HG03378 (cell line): ENCODE results near the gene C19orf33.
A peak's percentile ranks its signal among the peaks of the same experiment; 100 is the strongest.

Experiments used
- ATAC-seq: cut with Tn5 transposase; IDR thresholded peaks from one replicate; pipeline ENCODE4 v1.9.1; 2021; ENCODE audit warnings: mild to moderate bottlenecking, moderate library complexity; ENCODE audit not compliant: unreplicated experiment

C19orf33 gene

DNA sequence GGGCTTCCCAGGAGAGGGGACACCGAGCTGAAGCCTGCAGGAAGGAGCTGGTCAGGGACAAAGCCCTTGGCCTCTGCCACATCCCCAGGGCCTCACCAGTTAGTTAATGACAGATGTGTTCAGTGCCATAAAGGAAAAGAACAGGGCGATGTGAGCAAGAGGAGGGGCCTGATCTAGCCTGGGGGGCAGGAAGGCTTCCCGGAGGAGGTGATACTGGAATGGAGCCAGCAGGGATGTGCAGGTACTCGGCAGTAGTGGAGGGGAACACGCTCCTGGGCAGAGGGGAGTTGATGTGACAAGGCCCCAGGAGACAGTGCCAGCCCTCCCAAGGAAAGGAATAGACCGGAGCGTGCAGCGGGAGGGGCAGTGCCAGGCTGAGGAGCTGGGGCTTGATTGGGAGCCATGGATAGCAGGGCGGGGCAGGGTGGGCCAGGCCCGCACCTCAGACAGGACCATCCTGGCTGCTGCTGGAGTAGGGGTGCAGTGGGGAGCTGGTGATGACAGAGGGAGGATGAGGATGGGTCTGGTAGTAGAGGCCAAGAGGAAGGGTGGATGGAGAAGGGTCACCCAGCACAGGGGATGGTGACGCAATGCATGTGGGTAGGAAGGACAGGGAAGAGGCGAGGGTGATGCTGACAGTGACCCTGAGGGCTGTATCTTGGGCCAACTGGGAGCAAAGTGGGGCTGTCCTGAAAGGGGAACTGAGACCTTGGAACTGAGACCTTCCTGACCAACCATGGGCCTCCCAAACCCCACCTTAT is 4.1 kb downstream of the C19orf33 start:
- ATAC-seq, result no peak

GRCh38 chr19:38308926-38309614 is 5.0 kb downstream of the C19orf33 start:
- ATAC-seq, result no peak

- no peak for ATAC-seq
These were observed 5.7 kb downstream of the C19orf33 start for GRCh38 chr19:38309615-38310278.

DNA sequence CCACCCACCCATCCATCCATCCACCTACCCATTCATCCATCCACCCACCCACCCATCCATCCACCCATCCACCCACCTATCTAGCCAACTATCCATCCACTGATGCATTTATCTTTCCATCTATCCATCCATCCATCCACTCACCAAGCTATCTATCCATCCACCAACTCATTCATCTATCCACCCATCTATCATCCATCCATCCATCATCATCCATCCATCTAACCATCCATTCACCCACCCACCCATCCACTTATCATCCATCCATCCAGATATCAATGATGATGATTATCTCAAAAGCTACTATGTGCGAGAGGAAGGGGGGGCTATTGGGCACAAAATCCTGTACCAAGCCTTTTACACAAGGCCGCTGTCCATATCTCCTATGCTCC is 6.2 kb downstream of the C19orf33 start:
- ATAC-seq, result no peak

DNA sequence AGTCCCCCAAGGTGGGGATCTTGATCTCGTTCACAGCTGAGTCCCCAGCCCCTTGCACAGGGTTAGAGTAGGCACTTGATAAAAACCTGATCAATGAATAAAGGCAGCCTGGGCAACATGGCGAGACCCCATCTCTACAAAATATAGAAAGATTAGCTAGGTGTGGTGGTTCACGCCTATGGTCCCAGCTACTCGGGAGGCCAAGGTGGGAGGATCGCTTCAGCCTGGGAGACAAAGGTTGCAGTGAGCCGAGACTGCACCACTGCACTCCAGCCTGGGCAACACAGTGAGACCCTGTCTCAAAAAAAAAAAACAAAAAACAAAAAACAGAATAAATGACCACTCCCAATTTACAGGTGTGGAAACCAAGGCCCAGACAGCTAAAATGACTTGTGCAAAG is 6.9 kb downstream of the C19orf33 start:
- no peak for ATAC-seq

DNA sequence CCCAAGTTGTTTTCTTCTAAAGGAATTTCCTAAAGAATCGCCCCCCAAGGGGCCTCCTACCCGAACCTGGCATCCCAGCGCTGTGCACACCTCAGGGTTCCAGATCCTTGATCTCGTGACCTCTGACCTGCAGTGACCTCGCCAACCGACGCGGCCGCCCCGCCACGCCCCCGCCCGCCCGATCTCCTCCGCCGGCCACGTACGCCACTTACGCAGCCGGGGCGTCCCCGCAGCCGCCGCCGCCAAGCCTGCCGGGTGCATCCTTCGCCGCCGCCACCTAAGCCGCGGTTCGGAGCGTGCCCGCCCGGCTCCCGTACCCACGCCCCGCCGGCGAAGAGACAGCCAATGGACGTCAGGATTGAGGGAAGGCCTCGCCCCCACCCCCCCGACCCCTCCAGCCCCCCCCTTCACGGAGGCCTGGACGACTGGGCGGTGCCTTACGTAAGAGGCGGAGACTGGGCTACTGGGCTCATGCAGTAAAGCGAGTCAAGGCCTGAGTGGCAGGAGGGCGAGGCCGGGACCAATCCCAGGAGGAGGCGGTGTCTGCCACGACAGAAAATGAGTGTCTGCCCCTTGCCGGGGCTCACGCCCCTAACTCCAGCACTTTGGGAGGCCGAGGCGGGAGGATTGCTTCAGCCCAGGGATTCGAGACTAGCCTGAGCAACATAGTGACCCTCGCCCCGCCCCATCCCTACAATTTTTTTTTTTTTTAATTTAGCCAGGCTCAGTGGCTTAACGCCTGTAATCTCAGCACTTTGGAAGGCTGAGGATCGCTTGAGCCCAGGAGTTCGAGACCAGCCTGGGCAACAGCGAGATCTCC is 11.8 kb downstream of the C19orf33 start, which contains the start of gene YIF1B:
Gene YIF1B (minus strand): TSS at position 291 of the 820 bp plus-strand sequence. CDS start 30 bp downstream, at position 261.
- peak; percentile 85 for ATAC-seq

DNA sequence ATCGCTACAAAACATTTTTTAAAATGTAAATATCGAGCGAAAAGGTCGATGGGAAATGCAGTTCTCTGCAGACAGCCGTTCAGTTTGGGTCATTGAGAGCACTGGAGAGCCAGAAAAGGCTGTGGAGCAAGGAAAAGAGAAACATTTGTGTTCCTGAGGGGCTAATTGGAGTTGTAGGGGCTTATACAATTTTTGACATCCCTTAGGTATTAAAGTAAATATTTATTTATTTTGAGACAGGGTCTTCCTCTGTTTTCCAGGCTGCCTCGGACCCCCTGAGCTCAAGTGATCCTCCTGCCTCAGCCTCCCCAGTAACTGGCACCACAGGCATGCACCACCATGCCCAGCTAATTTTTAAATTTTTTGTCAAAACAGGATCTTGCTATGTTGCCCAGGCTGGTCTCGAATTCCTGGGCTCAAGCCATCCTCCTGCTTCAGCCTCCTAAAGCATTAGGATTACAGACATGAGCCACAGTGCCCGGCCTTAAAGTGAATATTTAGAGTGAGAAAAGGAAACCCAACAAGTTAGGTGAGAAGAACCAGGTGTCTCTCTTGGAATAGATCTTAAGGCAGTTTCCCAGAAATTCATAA is 12.5 kb downstream of the C19orf33 start:
- peak; percentile 10 for ATAC-seq

DNA sequence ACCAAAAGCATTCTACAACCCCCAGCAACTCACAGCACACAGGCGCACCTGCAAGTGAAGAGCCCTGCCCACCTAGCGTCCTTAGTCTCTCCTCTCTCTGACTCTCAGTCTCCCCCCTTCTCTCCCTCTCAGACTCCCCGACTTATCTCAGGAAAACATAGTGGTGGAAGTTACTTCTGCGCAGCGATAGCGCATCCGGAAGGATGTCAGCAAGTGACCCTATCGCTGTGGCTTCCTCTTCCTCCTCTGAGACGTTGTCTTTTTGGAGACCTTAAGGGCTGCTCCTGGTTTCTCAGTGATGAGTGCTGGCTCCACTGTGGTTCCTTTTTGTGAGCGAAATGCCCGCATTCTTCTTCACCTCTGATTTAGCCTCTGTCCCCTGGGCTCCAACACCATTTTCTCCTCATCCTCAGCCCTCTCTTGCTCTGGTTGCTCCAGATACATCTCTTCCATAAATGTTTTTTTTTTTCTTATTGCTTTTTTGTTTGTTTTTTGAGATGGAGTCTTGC is 13.1 kb downstream of the C19orf33 start:
- no peak for ATAC-seq

DNA sequence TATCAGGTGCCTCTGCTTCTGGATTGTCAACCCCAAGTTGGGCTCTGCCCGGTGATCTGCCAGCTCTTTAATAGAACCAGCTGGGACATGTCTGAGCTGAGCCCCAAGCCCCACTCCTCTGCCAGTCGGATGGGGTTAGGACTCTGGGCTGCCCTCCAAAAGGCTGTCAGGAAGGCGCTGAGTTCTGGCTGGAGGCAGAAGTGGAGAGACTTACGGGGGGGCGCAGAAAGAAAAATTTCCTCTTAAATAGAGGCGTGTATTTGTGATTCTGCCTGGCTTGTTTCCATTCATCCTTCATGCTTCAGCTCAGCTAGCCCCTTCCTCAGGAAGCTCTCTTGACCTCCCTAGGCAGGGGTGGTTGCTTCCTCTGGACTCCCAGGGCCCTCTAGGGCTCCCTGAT is 14.6 kb downstream of the C19orf33 start:
- ATAC-seq, result no peak

DNA sequence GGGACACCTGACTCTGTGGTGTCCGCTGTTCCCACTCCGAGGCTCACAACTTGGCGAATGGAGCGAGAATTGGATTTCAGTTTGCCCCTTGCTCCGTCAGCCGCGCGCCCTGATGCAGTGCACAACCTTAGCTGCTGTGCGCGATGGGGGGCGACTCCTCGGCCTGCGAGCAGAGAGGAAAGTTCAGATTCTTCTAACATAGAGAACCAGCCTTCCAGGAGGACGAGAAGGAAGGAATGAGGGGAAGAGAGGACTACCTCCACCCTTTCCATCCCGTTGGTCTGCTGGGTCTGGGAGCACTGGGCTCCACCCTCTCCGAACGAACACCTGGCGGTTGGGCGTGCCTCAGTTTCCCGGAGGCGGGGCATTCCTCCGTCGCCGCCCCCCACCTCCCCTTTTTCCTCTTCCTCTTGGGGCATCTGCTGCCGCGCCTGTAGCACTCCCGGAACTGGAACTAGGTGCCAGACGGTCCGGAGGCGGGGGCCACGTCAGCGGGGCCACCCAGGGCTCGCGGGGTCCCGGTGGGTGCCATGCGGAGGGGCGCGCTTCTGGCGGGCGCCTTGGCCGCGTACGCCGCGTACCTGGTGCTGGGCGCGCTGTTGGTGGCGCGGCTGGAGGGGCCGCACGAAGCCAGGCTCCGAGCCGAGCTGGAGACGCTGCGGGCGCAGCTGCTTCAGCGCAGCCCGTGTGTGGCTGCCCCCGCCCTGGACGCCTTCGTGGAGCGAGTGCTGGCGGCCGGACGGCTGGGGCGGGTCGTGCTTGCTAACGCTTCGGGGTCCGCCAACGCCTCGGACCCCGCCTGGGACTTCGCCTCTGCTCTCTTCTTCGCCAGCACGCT is 15.6 kb downstream of the C19orf33 start, which contains the start of gene KCNK6:
Gene KCNK6 (plus strand): TSS at position 425 of the 838 bp plus-strand sequence. CDS start 106 bp downstream, at position 531.
- ATAC-seq, result no peak

DNA sequence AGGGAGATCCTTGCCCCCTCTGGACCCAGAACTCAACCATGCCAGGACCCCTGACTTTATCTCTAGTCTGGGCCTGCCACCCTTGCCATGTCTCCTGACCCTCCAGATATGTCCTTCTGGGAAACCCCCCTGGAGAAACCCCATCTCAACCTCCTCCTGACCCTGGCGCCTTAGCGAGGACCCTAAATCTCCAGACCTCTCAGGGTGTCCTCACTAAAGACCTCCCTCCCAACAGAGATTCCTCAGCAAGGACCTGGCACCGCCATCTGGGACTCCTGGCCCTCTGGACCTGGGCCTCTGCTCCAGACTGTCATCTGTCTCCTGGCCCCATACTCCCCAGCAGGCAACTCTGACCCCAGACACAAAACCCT is 16.9 kb downstream of the C19orf33 start:
- ATAC-seq, result no peak

DNA sequence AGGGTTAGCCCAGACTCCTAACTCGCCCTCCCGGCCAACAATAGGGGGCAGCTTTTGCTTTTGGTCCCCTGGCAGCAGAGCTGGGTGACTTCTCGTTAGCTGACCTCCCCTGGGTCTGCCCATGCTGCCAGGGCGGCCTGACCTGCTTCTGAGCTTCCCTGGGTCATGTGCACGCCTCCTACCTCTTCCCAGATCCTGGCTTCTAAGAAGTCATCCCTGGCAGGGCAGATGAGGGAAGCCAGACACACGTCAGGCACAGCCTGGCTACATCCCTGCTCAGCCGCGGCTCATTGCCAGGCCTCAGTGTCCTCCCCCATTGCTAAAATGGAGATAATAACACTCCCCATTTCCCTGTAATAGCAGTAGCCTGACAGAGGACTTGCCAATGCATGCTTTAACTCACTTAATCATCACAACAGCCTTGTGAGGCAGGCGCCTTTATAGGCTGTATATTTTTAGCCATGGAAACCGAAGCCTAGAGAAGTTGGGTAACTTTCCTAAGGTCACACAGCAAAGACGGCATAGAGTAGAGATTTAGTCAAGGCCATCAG is 17.7 kb downstream of the C19orf33 start:
- no peak for ATAC-seq

GRCh38 chr19:38323291-38323690 is 19.2 kb downstream of the C19orf33 start:
- no peak for ATAC-seq

- no peak for ATAC-seq
These were observed 20.4 kb downstream of the C19orf33 start for GRCh38 chr19:38324431-38324830.

- no peak for ATAC-seq
These were observed 22.5 kb downstream of the C19orf33 start for GRCh38 chr19:38326591-38326990.

DNA sequence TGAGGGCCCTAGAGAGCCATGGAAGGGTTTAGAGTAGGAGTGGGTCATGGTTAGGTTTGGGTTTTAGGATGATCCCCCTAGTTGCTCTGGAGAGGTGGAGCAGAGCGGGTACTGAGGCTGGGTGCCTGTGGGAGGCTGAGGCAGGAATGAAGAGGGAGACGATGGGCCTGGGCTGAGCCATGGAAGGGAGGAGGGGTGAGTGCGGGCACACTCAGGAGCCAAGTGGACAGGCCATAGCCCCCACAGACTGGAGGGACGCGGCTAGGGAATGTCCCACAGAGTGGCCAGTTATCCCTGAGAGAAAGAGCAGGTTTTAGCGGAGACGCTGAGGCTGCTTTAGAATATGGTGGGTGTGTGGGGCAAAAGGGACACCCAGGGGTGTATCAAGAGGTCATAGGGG is 25.6 kb downstream of the C19orf33 start:
- no peak for ATAC-seq

DNA sequence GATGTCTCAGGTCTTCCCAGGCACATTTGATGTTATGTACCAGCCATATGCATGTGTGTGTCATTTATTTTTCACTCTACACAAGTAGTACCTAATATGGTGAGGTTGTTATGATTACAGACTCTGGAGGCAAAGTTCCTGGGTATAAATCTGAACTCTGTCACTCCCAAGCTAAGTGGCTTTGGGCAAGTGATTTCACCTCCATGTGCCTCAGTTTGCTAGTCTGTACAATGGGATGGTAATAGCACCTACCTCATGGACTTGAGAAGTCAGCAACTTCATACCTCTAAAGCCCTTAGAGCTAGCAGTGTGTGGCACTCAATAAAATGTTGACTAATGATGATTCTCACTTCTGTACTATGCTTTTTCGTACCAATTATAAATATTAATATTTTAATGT is 27.7 kb downstream of the C19orf33 start:
- no peak for ATAC-seq

GRCh38 chr19:38333245-38333644 is 29.2 kb downstream of the C19orf33 start:
- no peak for ATAC-seq
